OCI-LY7 (cell line): ENCODE data around the gene RGS4. TPM values are rescaled to one million over a fixed set of nuclear protein-coding genes. Genes with fewer than 3 reads are reported as not detected.

Experiments
- BruUV-seq: library from RNA; stranded (reverse); fragments of 400-500 nt; replicated peaks from 2 replicates; lab custom pipeline; 2021; lab: Mats Ljungman, UMichigan
- CTCF ChIA-PET: fragments of 300-600 bp; sonication (Branson Sonifier 250); formaldehyde crosslinking; loops from one replicate; lab custom pipeline; 2022; ENCODE audit warnings: antibody characterized with exemption; ENCODE audit not compliant: unreplicated experiment; lab: Charles Lee
- POLR2A ChIA-PET: fragments of 300-600 bp; sonication (Branson Sonifier 250); formaldehyde crosslinking; loops from one replicate; lab custom pipeline; 2022; ENCODE audit warnings: antibody characterized with exemption; lab: Charles Lee
- DNase-seq: peaks from one replicate; pipeline ENCODE4 v3.0.0-alpha.2; 2015; ENCODE audit warnings: low spot score
- H2AFZ ChIP-seq: fragments of 200-600 bp; sonication (generic), shearing (Covaris generic); 2 replicates; pipeline ENCODE4 v1.6.1; 2014; ENCODE audit warnings: mild to moderate bottlenecking, antibody characterized with exemption, low read length, moderate library complexity
- H3K27ac ChIP-seq: fragments of 200-600 bp; sonication (generic); 2 replicates; pipeline ENCODE4 v1.5.1; 2014; ENCODE audit warnings: mixed run types, low read depth, mild to moderate bottlenecking, moderate library complexity, low read length, inconsistent platforms; ENCODE audit not compliant: poor library complexity, severe bottlenecking
- H3K36me3 ChIP-seq: fragments of 200-600 bp; sonication (generic); 2 replicates; pipeline ENCODE4 v1.6.1; 2014; ENCODE audit warnings: mild to moderate bottlenecking, antibody characterized with exemption, low read length, moderate library complexity, mixed read lengths; ENCODE audit not compliant: insufficient read depth
- H3K4me1 ChIP-seq: fragments of 200-600 bp; sonication (generic); 2 replicates; pipeline ENCODE4 v1.5.1; 2014; ENCODE audit warnings: mild to moderate bottlenecking, low read length; ENCODE audit not compliant: insufficient read depth, poor library complexity, severe bottlenecking
- H3K4me2 ChIP-seq: fragments of 200-600 bp; sonication (generic); 2 replicates; pipeline ENCODE4 v1.6.1; 2014; ENCODE audit warnings: mild to moderate bottlenecking, low read length
- H3K4me3 ChIP-seq: fragments of 200-600 bp; sonication (generic); 2 replicates; pipeline ENCODE4 v1.5.1; 2014; ENCODE audit warnings: mild to moderate bottlenecking, low read depth, low read length; ENCODE audit not compliant: poor library complexity, severe bottlenecking
- H3K79me2 ChIP-seq: fragments of 200-600 bp; sonication (generic); 2 replicates; pipeline ENCODE4 v1.6.1; 2016; ENCODE audit warnings: low read depth, mild to moderate bottlenecking, low read length, moderate library complexity, mixed read lengths; ENCODE audit not compliant: insufficient read depth
- H3K9me2 ChIP-seq: fragments of 200-600 bp; sonication (generic); 2 replicates; pipeline ENCODE4 v1.6.1; 2016; ENCODE audit warnings: mild to moderate bottlenecking, low read length, mixed read lengths; ENCODE audit not compliant: insufficient read depth
- H3K9me3 ChIP-seq: fragments of 200-600 bp; sonication (generic); 2 replicates; pipeline ENCODE4 v1.6.1; 2014; ENCODE audit warnings: mild to moderate bottlenecking, mixed run types, low read length, mixed read lengths
- H4K20me1 ChIP-seq: fragments of 200-600 bp; sonication (generic); 2 replicates; pipeline ENCODE4 v1.6.1; 2014; ENCODE audit warnings: mild to moderate bottlenecking, antibody characterized with exemption, low read length, moderate library complexity, mixed read lengths; ENCODE audit not compliant: insufficient read depth
- EZH2phosphoT487 ChIP-seq: fragments of 200-600 bp; sonication (generic); IDR thresholded peaks from 2 replicates; pipeline ENCODE4 v1.6.1; 2018; ENCODE audit warnings: low read depth, borderline replicate concordance, mild to moderate bottlenecking, mixed run types, antibody characterized with exemption, low read length, moderate library complexity, mixed read lengths
- intact Hi-C: fragments of 100-400 bp; cut with micrococcal nuclease; formaldehyde crosslinking; loops from one replicate; pipeline ENCODE4 v1.10.0; 2022; ENCODE audit not compliant: unreplicated experiment
- total RNA-seq, 2 experiments: library from RNA; depleted of rRNA in 1 of 2; stranded (reverse); fragments of >200 nt in 1 of 2; shearing (Covaris generic) in 1 of 2; gene quantifications; 2 replicates each; pipeline ENCODE4 v1.2.3, GENCODE V29; 2014 to 2022
- TF ChIP-seq, protein P1 (sequence below): fragments of 200-600 bp; sonication (generic); conservative IDR thresholded peaks from 2 replicates; pipeline ENCODE4 v1.5.1; 2014; ENCODE audit warnings: mild to moderate bottlenecking, antibody characterized with exemption, low read length, moderate library complexity, mixed read lengths

RGS4 gene
- total RNA-seq, 2 experiments from 2014 or later: not detected

GRCh38 chr1:163094182-163094581 lies 25.0 kb downstream of the RGS4 start:
- CTCF ChIA-PET: no interaction called here
- intact Hi-C loops: no loop called here
- no peak overlapping the region for H3K4me2 ChIP-seq
- no peaks in the 10 kb centered on the region for H3K9me2 ChIP-seq
- H3K4me3 ChIP-seq: no peak overlapping the region
- no peak overlapping the region for H3K27ac ChIP-seq
- no peaks in the 10 kb centered on the region for H3K4me1 ChIP-seq
- H3K36me3 ChIP-seq: no peaks in the 10 kb centered on the region
- no peaks in the 10 kb centered on the region for H3K9me3 ChIP-seq
- H3K79me2 ChIP-seq: no peaks in the 10 kb centered on the region
- H2AFZ ChIP-seq: no peak overlapping the region
- TF ChIP-seq, protein P1, sequence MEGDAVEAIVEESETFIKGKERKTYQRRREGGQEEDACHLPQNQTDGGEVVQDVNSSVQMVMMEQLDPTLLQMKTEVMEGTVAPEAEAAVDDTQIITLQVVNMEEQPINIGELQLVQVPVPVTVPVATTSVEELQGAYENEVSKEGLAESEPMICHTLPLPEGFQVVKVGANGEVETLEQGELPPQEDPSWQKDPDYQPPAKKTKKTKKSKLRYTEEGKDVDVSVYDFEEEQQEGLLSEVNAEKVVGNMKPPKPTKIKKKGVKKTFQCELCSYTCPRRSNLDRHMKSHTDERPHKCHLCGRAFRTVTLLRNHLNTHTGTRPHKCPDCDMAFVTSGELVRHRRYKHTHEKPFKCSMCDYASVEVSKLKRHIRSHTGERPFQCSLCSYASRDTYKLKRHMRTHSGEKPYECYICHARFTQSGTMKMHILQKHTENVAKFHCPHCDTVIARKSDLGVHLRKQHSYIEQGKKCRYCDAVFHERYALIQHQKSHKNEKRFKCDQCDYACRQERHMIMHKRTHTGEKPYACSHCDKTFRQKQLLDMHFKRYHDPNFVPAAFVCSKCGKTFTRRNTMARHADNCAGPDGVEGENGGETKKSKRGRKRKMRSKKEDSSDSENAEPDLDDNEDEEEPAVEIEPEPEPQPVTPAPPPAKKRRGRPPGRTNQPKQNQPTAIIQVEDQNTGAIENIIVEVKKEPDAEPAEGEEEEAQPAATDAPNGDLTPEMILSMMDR: no peak
- TF ChIP-seq EZH2phosphoT487: no peak
- DNase-seq: no peak
- BruUV-seq: no TSS peak
- H4K20me1 ChIP-seq: no peaks in the 10 kb centered on the region
- POLR2A ChIA-PET: no interaction called here

DNA sequence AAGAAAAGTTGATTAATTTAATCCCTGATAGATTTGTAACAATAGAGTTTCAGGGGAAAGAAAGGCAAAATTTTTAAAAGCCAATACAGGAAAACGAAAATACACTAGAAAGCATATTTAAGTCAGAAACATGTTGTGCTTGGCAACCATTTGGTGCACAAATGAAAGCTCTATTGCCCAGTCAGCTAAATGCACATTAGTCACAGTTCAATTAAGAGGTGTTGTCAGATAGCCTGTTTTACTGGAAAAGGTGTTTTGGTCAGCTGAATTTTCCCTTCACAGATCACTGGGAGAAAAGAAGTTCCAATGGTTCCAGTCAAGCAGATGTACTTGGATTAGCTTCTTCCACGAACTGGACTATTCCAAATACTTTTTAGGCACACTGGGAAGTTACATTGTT lies 25.4 kb downstream of the RGS4 start:
- TF ChIP-seq, protein P1: no peak
- no peak for TF ChIP-seq EZH2phosphoT487
- no peak overlapping the region for H3K4me3 ChIP-seq
- no peak overlapping the region for H3K4me2 ChIP-seq
- H3K36me3 ChIP-seq: no peaks in the 10 kb centered on the region
- no peak for DNase-seq
- no peaks in the 10 kb centered on the region for H3K9me3 ChIP-seq
- H3K4me1 ChIP-seq: no peaks in the 10 kb centered on the region
- ChIA-PET CTCF (no interaction called here), POLR2A (no interaction called here)
- no peak overlapping the region for H2AFZ ChIP-seq
- no peaks in the 10 kb centered on the region for H3K9me2 ChIP-seq
- intact Hi-C loops: no loop called here
- no TSS peak for BruUV-seq
- H3K79me2 ChIP-seq: no peaks in the 10 kb centered on the region
- no peaks in the 10 kb centered on the region for H4K20me1 ChIP-seq
- no peak overlapping the region for H3K27ac ChIP-seq

DNA sequence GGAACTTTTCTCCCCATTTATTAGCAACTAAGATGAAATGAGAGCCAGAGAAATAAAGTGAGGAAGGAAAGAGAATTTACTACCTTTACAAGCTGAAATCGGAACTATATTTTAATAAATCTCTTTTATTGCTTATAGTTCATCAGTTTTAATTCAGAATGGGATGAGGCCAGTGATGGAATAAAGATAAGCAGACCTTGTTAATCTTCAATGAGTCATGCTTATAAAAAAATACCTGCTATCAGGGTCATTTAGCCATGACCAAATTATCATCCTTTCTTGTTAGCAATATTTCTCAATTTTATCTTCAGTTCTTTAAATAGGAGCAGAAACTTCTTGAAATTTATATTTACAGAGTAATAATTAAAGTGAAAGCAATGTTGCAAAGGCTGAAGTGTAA lies 26.1 kb downstream of the RGS4 start:
- TF ChIP-seq, protein P1: no peak
- TF ChIP-seq EZH2phosphoT487: no peak
- Histone ChIP-seq H3K36me3 (no peaks in the 10 kb centered on the region), H3K79me2 (no peaks in the 10 kb centered on the region), H4K20me1 (no peaks in the 10 kb centered on the region), H3K27ac (no peak overlapping the region), H2AFZ (no peak overlapping the region), H3K4me3 (no peak overlapping the region), H3K4me1 (no peaks in the 10 kb centered on the region), H3K4me2 (no peak overlapping the region), H3K9me3 (no peaks in the 10 kb centered on the region), H3K9me2 (no peaks in the 10 kb centered on the region)
- intact Hi-C loops: loop anchor here (5.0 kb wide), 1 partner anchor 202 kb away; no protein-coding TSS in a partner anchor
- BruUV-seq: no TSS peak
- ChIA-PET POLR2A (interaction anchor here (0.6 kb wide), 1 partner anchor 227 kb away, joined by 4 read pairs; the partner anchor contains the start of gene NUF2), CTCF (no interaction called here)
- DNase-seq: no peak
